Measurements from ENCODE around the gene WWOX.

Gene WWOX

GRCh38 chr16:78218856-78219651, 119.6 kb downstream of the WWOX start:
- Histone ChIP-seq H3K79me2 (ENCODE audit: control insufficient read depth, insufficient read depth, low read length, poor library complexity) (no peaks in the 10 kb centered on the region), H3K4ac (ENCODE audit: low read depth, low read length) (no peak overlapping the region), H3K36me3 (ENCODE audit: control insufficient read depth in 1 of 2, insufficient read depth in 2 of 2, low read length in 2 of 2) (no peaks in the 10 kb centered on the region), H4K12ac (ENCODE audit: low read depth, low read length) (no peak overlapping the region), H3K14ac (ENCODE audit: low read length) (no peak overlapping the region), H3K27me3 (ENCODE audit: insufficient read depth, low read length) (no peaks in the 10 kb centered on the region), H2BK5ac (ENCODE audit: low read depth, low read length, poor library complexity) (no peak overlapping the region), H3K9me3 (ENCODE audit: insufficient read depth, low read depth, low read length) (no peaks in the 10 kb centered on the region), H3K79me1 (ENCODE audit: low read length) (peaks cover 3% of the 10 kb centered on the region), H2AFZ (ENCODE audit: insufficient read depth, low read length, poor library complexity) (no peak overlapping the region), H3K4me1 (ENCODE audit: control insufficient read depth in 1 of 2, insufficient read depth in 2 of 2, low read length in 2 of 2) (peaks cover 3 to 8% of the 10 kb centered on the region in 2 experiments), H2AK5ac (ENCODE audit: low read length) (no peak overlapping the region), H3K4me3 (ENCODE audit: low read depth, low read length) (no peak overlapping the region), H3K9ac (ENCODE audit: low read length) (no peak overlapping the region), H4K8ac (ENCODE audit: low read depth, low read length) (no peak overlapping the region), H3K18ac (ENCODE audit: low read length) (no peak overlapping the region), H4K91ac (ENCODE audit: low read depth, low read length) (no peak overlapping the region), H3K27ac (ENCODE audit: low read depth, low read length) (no peak overlapping the region), H2BK12ac (ENCODE audit: low read length) (no peak overlapping the region), H2BK120ac (ENCODE audit: insufficient read depth, low read length, poor library complexity) (no peak overlapping the region), H3K23ac (ENCODE audit: low read length) (no peak overlapping the region), H3K4me2 (ENCODE audit: low read length) (no peak overlapping the region)
- no CpG with 5 or more reads among the region's 8 CpGs for WGBS (ENCODE audit: extremely low coverage, insufficient coverage, insufficient read length)
- DNase-seq = peak in 1 of 2 donors; percentile 37

- Histone ChIP-seq H2BK5ac (ENCODE audit: low read depth, low read length, poor library complexity) (no peak overlapping the region), H3K18ac (ENCODE audit: low read length) (no peak overlapping the region), H3K79me2 (ENCODE audit: control insufficient read depth, insufficient read depth, low read length, poor library complexity) (no peaks in the 10 kb centered on the region), H3K36me3 (ENCODE audit: control insufficient read depth in 1 of 2, insufficient read depth in 2 of 2, low read length in 2 of 2) (no peaks in the 10 kb centered on the region), H3K9ac (ENCODE audit: low read length) (no peak overlapping the region), H2BK120ac (ENCODE audit: insufficient read depth, low read length, poor library complexity) (no peak overlapping the region), H3K4me3 (ENCODE audit: low read depth, low read length) (no peak overlapping the region), H3K79me1 (ENCODE audit: low read length) (no peaks in the 10 kb centered on the region), H4K91ac (ENCODE audit: low read depth, low read length) (no peak overlapping the region), H4K12ac (ENCODE audit: low read depth, low read length) (no peak overlapping the region), H3K27ac (ENCODE audit: low read depth, low read length) (no peak overlapping the region), H3K4me2 (ENCODE audit: low read length) (no peak overlapping the region), H3K27me3 (ENCODE audit: insufficient read depth, low read length) (no peaks in the 10 kb centered on the region), H3K23ac (ENCODE audit: low read length) (no peak overlapping the region), H3K14ac (ENCODE audit: low read length) (no peak overlapping the region), H2BK12ac (ENCODE audit: low read length) (no peak overlapping the region), H4K8ac (ENCODE audit: low read depth, low read length) (no peak overlapping the region), H2AK5ac (ENCODE audit: low read length) (no peak overlapping the region), H3K9me3 (ENCODE audit: insufficient read depth, low read depth, low read length) (no peaks in the 10 kb centered on the region), H3K4me1 (ENCODE audit: control insufficient read depth in 1 of 2, insufficient read depth in 2 of 2, low read length in 2 of 2) (peaks cover 0 to 4% of the 10 kb centered on the region in 2 experiments), H3K4ac (ENCODE audit: low read depth, low read length) (no peak overlapping the region), H2AFZ (ENCODE audit: insufficient read depth, low read length, poor library complexity) (no peak overlapping the region)
- WGBS (ENCODE audit: extremely low coverage, insufficient coverage, insufficient read length) = no CpG with 5 or more reads among the region's 2 CpGs
- peak; percentile 41 to 83 for DNase-seq
Measured at GRCh38 chr16:78220571-78220970, 121.1 kb downstream of the WWOX start.

DNA sequence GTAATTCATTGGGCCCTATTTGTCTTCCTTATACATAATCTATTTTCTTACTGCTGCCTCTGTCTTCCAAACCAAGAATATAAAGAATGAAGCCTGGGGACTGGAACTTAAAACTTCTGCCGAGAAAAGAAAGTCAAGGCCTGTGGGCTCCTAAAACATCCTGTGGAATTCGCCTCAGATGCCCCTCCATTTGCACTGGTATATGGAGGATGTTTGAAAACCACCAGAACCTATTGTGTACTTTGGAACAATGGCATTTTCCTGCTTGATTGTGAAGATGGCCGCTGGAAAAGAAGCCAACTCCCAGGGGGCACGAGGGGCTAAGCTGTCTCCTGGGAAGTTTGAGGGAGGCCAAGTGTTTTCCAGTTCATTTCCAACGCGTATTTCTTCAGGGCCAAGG, 122.4 kb downstream of the WWOX start:
- Histone ChIP-seq H3K27ac (ENCODE audit: low read depth, low read length) (no peak overlapping the region), H2BK5ac (ENCODE audit: low read depth, low read length, poor library complexity) (no peak overlapping the region), H3K79me2 (ENCODE audit: control insufficient read depth, insufficient read depth, low read length, poor library complexity) (no peaks in the 10 kb centered on the region)

DNA sequence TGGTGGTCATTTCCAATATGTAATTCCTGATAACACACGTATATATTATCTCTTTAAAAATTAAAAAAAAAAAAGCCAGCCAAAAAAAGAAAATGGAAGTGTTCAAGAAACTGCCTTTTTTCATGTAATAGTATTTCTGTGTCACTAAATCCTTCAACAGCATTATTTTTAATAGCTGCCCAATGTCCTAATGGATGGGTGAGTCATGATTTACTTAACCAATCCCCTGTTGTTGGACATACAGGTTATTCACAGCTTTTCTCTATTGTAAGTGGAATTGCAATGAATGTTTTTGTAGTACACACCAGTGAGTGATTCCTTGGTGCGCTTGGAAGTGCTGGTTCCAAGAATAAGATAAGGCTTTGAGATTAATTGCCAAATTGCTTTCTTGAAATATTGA, 124.9 kb downstream of the WWOX start:
- peaks cover 0 to 2% of the 10 kb centered on the region in 2 experiments for H3K4me1 ChIP-seq (ENCODE audit: control insufficient read depth in 1 of 2, insufficient read depth in 2 of 2, low read length in 2 of 2)
- H2BK120ac ChIP-seq (ENCODE audit: insufficient read depth, low read length, poor library complexity) = no peak overlapping the region
- H3K27me3 ChIP-seq (ENCODE audit: insufficient read depth, low read length) = no peaks in the 10 kb centered on the region
- H3K9me3 ChIP-seq (ENCODE audit: insufficient read depth, low read depth, low read length) = no peaks in the 10 kb centered on the region
- no peaks in the 10 kb centered on the region for H3K79me2 ChIP-seq (ENCODE audit: control insufficient read depth, insufficient read depth, low read length, poor library complexity)
- no peak overlapping the region for H4K12ac ChIP-seq (ENCODE audit: low read depth, low read length)
- no peak overlapping the region for H3K14ac ChIP-seq (ENCODE audit: low read length)
- H3K27ac ChIP-seq (ENCODE audit: low read depth, low read length) = no peak overlapping the region
- no peak for DNase-seq
- H2BK12ac ChIP-seq (ENCODE audit: low read length) = no peak overlapping the region
- H3K4me3 ChIP-seq (ENCODE audit: low read depth, low read length) = no peak overlapping the region
- H3K36me3 ChIP-seq (ENCODE audit: control insufficient read depth in 1 of 2, insufficient read depth in 2 of 2, low read length in 2 of 2) = no peaks in the 10 kb centered on the region
- WGBS (ENCODE audit: extremely low coverage, insufficient coverage, insufficient read length) = no CpG with 5 or more reads among the region's 2 CpGs
- no peak overlapping the region for H3K4me2 ChIP-seq (ENCODE audit: low read length)
- no peak overlapping the region for H2BK5ac ChIP-seq (ENCODE audit: low read depth, low read length, poor library complexity)
- H3K18ac ChIP-seq (ENCODE audit: low read length) = no peak overlapping the region
- no peak overlapping the region for H4K8ac ChIP-seq (ENCODE audit: low read depth, low read length)
- no peak overlapping the region for H4K91ac ChIP-seq (ENCODE audit: low read depth, low read length)
- H3K79me1 ChIP-seq (ENCODE audit: low read length) = no peaks in the 10 kb centered on the region
- H2AFZ ChIP-seq (ENCODE audit: insufficient read depth, low read length, poor library complexity) = no peak overlapping the region
- H2AK5ac ChIP-seq (ENCODE audit: low read length) = no peak overlapping the region
- no peak overlapping the region for H3K23ac ChIP-seq (ENCODE audit: low read length)
- H3K9ac ChIP-seq (ENCODE audit: low read length) = no peak overlapping the region
- H3K4ac ChIP-seq (ENCODE audit: low read depth, low read length) = no peak overlapping the region

More for the DNA sequence above, 122.4 kb downstream of the WWOX start:
- H4K12ac ChIP-seq (ENCODE audit: low read depth, low read length) = no peak overlapping the region
- H2BK12ac ChIP-seq (ENCODE audit: low read length) = peak overlapping the region; percentile 53
- H4K8ac ChIP-seq (ENCODE audit: low read depth, low read length) = no peak overlapping the region
- H3K4me2 ChIP-seq (ENCODE audit: low read length) = no peak overlapping the region
- no peak overlapping the region for H3K14ac ChIP-seq (ENCODE audit: low read length)
- WGBS (ENCODE audit: extremely low coverage, insufficient coverage, insufficient read length) = no CpG with 5 or more reads among the region's 6 CpGs
- H2BK120ac ChIP-seq (ENCODE audit: insufficient read depth, low read length, poor library complexity) = no peak overlapping the region
- H3K9me3 ChIP-seq (ENCODE audit: insufficient read depth, low read depth, low read length) = no peaks in the 10 kb centered on the region
- H3K4me3 ChIP-seq (ENCODE audit: low read depth, low read length) = no peak overlapping the region
- no peaks in the 10 kb centered on the region for H3K27me3 ChIP-seq (ENCODE audit: insufficient read depth, low read length)
- no peaks in the 10 kb centered on the region for H3K79me1 ChIP-seq (ENCODE audit: low read length)
- H4K91ac ChIP-seq (ENCODE audit: low read depth, low read length) = no peak overlapping the region
- H3K4ac ChIP-seq (ENCODE audit: low read depth, low read length) = no peak overlapping the region
- H3K36me3 ChIP-seq (ENCODE audit: control insufficient read depth in 1 of 2, insufficient read depth in 2 of 2, low read length in 2 of 2) = no peaks in the 10 kb centered on the region
- H3K23ac ChIP-seq (ENCODE audit: low read length) = no peak overlapping the region
- peaks cover 0 to 4% of the 10 kb centered on the region in 2 experiments for H3K4me1 ChIP-seq (ENCODE audit: control insufficient read depth in 1 of 2, insufficient read depth in 2 of 2, low read length in 2 of 2)
- DNase-seq = no peak
- H3K18ac ChIP-seq (ENCODE audit: low read length) = no peak overlapping the region
- no peak overlapping the region for H2AK5ac ChIP-seq (ENCODE audit: low read length)
- H3K9ac ChIP-seq (ENCODE audit: low read length) = no peak overlapping the region
- H2AFZ ChIP-seq (ENCODE audit: insufficient read depth, low read length, poor library complexity) = no peak overlapping the region
